Astrocyte (in vitro differentiated cells and primary cell): ENCODE measurements around the gene KRT37. TPM values are rescaled to one million over a fixed set of nuclear protein-coding genes. Genes with fewer than 3 reads are reported as not detected.

Experiments used
- DNase-seq: peaks from one replicate; pipeline ENCODE4 v3.0.0-alpha.2; 2010; ENCODE audit warnings: low read depth
- FAIRE-seq: peaks from 2 replicates; lab custom pipeline; 2011; peaks lifted over from hg19 to GRCh38; lab: Jason Lieb, UNC
- H2AFZ ChIP-seq: 2 replicates; pipeline ENCODE4 v1.6.0; 2012; ENCODE audit warnings: low read depth, low read length, inconsistent platforms
- H3K27ac ChIP-seq: 2 replicates; pipeline ENCODE4 v1.5.1; 2011; ENCODE audit warnings: low read depth, low read length, inconsistent platforms
- H3K27me3 ChIP-seq: 2 replicates; pipeline ENCODE4 v1.6.0; 2011; ENCODE audit warnings: low read length, inconsistent platforms; ENCODE audit not compliant: insufficient read depth
- H3K36me3 ChIP-seq: 2 replicates; pipeline ENCODE4 v1.5.1; 2011; ENCODE audit warnings: low read length, inconsistent platforms; ENCODE audit not compliant: insufficient read depth
- H3K4me1 ChIP-seq: 2 replicates; pipeline ENCODE4 v1.5.1; 2011; ENCODE audit warnings: low read length, inconsistent platforms; ENCODE audit not compliant: insufficient read depth
- H3K4me2 ChIP-seq: 2 replicates; pipeline ENCODE4 v1.6.0; 2012; ENCODE audit warnings: low read length, inconsistent platforms
- H3K4me3 ChIP-seq: 2 replicates; pipeline ENCODE4 v1.5.1; 2011; ENCODE audit warnings: low read depth, mild to moderate bottlenecking, low read length, inconsistent platforms; ENCODE audit not compliant: insufficient read depth
- H3K79me2 ChIP-seq: 2 replicates; pipeline ENCODE4 v1.6.0; 2012; ENCODE audit warnings: mild to moderate bottlenecking, low read length, inconsistent platforms; ENCODE audit not compliant: insufficient read depth
- H3K9ac ChIP-seq: 2 replicates; pipeline ENCODE4 v1.6.0; 2012; ENCODE audit warnings: mild to moderate bottlenecking, low read length, inconsistent platforms
- H3K9me3 ChIP-seq: 2 replicates; pipeline ENCODE4 v1.5.1; 2012; ENCODE audit warnings: low read depth, mild to moderate bottlenecking, low read length, inconsistent platforms; ENCODE audit not compliant: insufficient read depth
- H4K20me1 ChIP-seq: 2 replicates; pipeline ENCODE4 v1.6.0; 2012; ENCODE audit warnings: low read length, inconsistent platforms; ENCODE audit not compliant: insufficient read depth
- H3K27ac Mint-ChIP-seq: one replicate; pipeline ENCODE4 v1.8.0; 2021; ENCODE audit warnings: mild to moderate bottlenecking, mixed read lengths; ENCODE audit not compliant: unreplicated experiment
- H3K27me3 Mint-ChIP-seq: one replicate; pipeline ENCODE4 v1.8.0; 2021; ENCODE audit warnings: low read depth, mixed read lengths; ENCODE audit not compliant: unreplicated experiment
- H3K36me3 Mint-ChIP-seq: one replicate; pipeline ENCODE4 v1.8.0; 2021; ENCODE audit warnings: low read depth, mixed read lengths; ENCODE audit not compliant: unreplicated experiment
- H3K4me1 Mint-ChIP-seq: one replicate; pipeline ENCODE4 v1.8.0; 2021; ENCODE audit warnings: low read depth, mixed read lengths; ENCODE audit not compliant: unreplicated experiment
- H3K4me3 Mint-ChIP-seq: one replicate; pipeline ENCODE4 v1.8.0; 2021; ENCODE audit warnings: mild to moderate bottlenecking, moderate library complexity, mixed read lengths; ENCODE audit not compliant: unreplicated experiment
- H3K9me3 Mint-ChIP-seq: one replicate; pipeline ENCODE4 v1.8.0; 2021; ENCODE audit warnings: mild to moderate bottlenecking, mixed read lengths; ENCODE audit not compliant: unreplicated experiment
- CTCF ChIP-seq: IDR thresholded peaks from 2 replicates; pipeline ENCODE4 v1.5.1; 2011; ENCODE audit warnings: low read depth, mild to moderate bottlenecking, inconsistent platforms, low read length, moderate library complexity; ENCODE audit not compliant: insufficient read depth
- EZH2 ChIP-seq: IDR thresholded peaks from 2 replicates; pipeline ENCODE4 v1.6.1; 2012; ENCODE audit warnings: mild to moderate bottlenecking, low read length, inconsistent platforms; ENCODE audit not compliant: insufficient read depth
- total RNA-seq: library from RNA; stranded (reverse); gene quantifications from 2 replicates; pipeline ENCODE4 v1.2.1, GENCODE V29; 2021

KRT37 gene
- total RNA-seq, 1 donor from 2014 or later = not detected

DNA sequence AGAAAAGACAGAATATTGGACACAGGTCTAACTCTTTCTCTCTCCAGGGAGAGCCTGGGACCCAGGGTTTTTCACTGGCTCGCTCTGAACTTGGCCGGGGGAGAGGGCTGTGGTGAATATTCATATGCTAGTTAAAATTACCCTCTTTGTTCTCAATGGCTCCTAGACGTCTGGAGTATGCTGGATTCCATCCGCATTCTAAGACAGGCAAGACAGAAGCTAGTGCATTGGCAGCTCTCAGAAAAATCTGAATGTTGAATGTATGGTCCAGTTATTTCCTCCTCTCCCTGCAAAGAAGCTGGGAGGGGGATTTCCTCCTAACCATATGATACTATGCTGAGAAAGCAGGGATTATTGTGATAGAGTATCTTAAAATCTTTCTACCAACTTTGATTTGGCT, 36.7 kb downstream of the KRT37 start:
- Histone ChIP-seq H4K20me1 (no peaks in the 10 kb centered on the region), H3K27me3 (no peaks in the 10 kb centered on the region), H2AFZ (no peak overlapping the region), H3K79me2 (no peaks in the 10 kb centered on the region), H3K36me3 (no peaks in the 10 kb centered on the region), H3K4me2 (no peak overlapping the region), H3K4me3 (no peak overlapping the region), H3K9ac (no peak overlapping the region), H3K9me3 (no peaks in the 10 kb centered on the region), H3K27ac (no peak overlapping the region), H3K4me1 (peaks cover under 1% of the 10 kb centered on the region)
- H3K36me3 Mint-ChIP-seq = no peaks in the 10 kb centered on the region
- FAIRE-seq (no peak), DNase-seq (no peak)
- H3K4me1 Mint-ChIP-seq = peaks cover 9% of the 10 kb centered on the region
- no peak overlapping the region for H3K27ac Mint-ChIP-seq
- H3K9me3 Mint-ChIP-seq = peaks cover 7% of the 10 kb centered on the region
- TF ChIP-seq EZH2 (no peak), CTCF (no peak)
- H3K4me3 Mint-ChIP-seq = no peak overlapping the region
- H3K27me3 Mint-ChIP-seq = no peaks in the 10 kb centered on the region

DNA sequence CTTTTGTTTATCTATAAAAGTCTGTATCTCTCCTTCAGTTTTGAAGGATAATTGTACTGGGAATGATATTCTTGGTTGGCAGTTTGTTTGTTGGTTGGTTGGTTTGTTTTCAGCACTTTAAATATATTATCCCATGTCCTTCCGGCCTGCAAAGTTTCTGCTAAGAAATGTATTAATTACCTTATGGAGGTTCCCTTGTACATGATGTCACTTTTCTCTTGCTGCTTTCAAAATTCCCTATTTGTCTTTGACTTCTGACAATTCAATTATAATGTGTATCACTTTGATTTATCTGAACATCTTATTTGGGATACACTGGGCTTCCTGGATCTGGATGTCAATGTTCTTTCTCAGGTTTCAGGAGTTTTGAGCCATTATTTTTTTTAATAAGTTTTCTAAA, 38.2 kb downstream of the KRT37 start:
- H3K9me3 Mint-ChIP-seq = peaks cover 7% of the 10 kb centered on the region
- Histone ChIP-seq H3K9ac (no peak overlapping the region), H3K27me3 (no peaks in the 10 kb centered on the region), H3K4me3 (no peak overlapping the region), H3K36me3 (no peaks in the 10 kb centered on the region), H3K27ac (no peak overlapping the region), H3K79me2 (no peaks in the 10 kb centered on the region), H3K9me3 (no peaks in the 10 kb centered on the region), H4K20me1 (no peaks in the 10 kb centered on the region), H3K4me1 (no peaks in the 10 kb centered on the region), H2AFZ (no peak overlapping the region), H3K4me2 (no peak overlapping the region)
- no peaks in the 10 kb centered on the region for H3K27me3 Mint-ChIP-seq
- peaks cover 2% of the 10 kb centered on the region for H3K4me1 Mint-ChIP-seq
- no peak overlapping the region for H3K4me3 Mint-ChIP-seq
- no peak for TF ChIP-seq EZH2
- no peak for TF ChIP-seq CTCF
- FAIRE-seq = no peak
- DNase-seq = no peak
- no peaks in the 10 kb centered on the region for H3K36me3 Mint-ChIP-seq
- H3K27ac Mint-ChIP-seq = no peak overlapping the region

DNA sequence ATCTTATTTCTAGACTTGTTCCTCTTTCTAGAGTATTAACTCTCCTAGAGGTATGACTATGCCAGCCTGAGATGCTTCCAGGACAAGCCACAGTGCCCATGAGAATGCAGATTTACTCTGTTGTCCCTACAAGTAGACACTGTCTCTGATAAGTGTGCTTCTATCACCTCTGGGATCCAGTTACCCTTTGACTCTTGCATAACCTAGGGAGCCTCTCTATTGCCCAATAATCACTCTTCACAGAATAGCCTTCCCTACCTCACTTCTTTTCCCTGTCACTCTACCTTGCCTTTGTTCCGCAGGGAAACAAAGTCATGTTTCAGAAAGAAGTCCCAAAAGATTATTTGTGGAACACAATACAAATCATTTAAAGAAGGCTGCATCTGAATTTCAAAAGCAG, 40.7 kb downstream of the KRT37 start:
- H3K9me3 ChIP-seq = no peaks in the 10 kb centered on the region
- Mint-ChIP-seq H3K9me3 (peaks cover 15% of the 10 kb centered on the region), H3K36me3 (no peaks in the 10 kb centered on the region), H3K27me3 (no peaks in the 10 kb centered on the region), H3K27ac (no peak overlapping the region), H3K4me1 (peaks cover 7% of the 10 kb centered on the region), H3K4me3 (no peak overlapping the region)
- H3K27ac ChIP-seq = no peak overlapping the region
- no peaks in the 10 kb centered on the region for H3K79me2 ChIP-seq
- DNase-seq (no peak), FAIRE-seq (no peak)
- H2AFZ ChIP-seq = no peak overlapping the region
- H3K36me3 ChIP-seq = no peaks in the 10 kb centered on the region
- peaks cover 5% of the 10 kb centered on the region for H3K4me1 ChIP-seq
- no peaks in the 10 kb centered on the region for H3K27me3 ChIP-seq
- no peak overlapping the region for H3K4me3 ChIP-seq
- no peak for TF ChIP-seq CTCF
- TF ChIP-seq EZH2 = no peak
- H3K4me2 ChIP-seq = no peak overlapping the region
- H4K20me1 ChIP-seq = no peaks in the 10 kb centered on the region
- H3K9ac ChIP-seq = no peak overlapping the region
